CD4-positive, alpha-beta T cell treated with Interleukin-2 at 100 ng/mL for 4 hours (primary cell): Measurements from ENCODE around the gene NAP1L5.

Experiments
- DNase-seq: peaks from one replicate; pipeline ENCODE4 v3.0.0-alpha.2; 2020; ENCODE audit warnings: low spot score

Gene NAP1L5

GRCh38 chr4:88697588-88698329 is at the start of gene NAP1L5:
NAP1L5 (minus strand) TSS chr4:88697829; CDS start chr4:88697754, 75 bp downstream.
- DNase-seq, result peak; percentile 61

DNA sequence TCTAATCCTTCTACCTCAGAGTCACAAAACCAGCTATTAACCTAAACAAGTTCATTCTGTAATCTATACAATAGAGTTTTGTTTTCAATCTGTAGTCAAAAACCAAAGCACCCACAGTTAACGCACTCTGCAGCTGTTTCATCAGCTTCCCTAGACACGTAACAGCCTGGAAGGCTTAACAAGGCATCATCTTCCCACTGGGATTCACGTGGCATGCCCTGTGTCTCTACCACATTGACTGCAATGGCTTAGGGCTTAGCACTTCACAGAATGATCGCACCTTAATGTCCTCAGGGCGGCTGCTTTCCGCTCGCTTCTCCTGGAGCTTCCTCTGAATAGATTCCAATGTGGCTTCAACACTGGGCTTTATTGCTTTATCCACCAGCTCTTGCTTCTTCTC is 49.7 kb upstream of the NAP1L5 start:
- no peak for DNase-seq

DNA sequence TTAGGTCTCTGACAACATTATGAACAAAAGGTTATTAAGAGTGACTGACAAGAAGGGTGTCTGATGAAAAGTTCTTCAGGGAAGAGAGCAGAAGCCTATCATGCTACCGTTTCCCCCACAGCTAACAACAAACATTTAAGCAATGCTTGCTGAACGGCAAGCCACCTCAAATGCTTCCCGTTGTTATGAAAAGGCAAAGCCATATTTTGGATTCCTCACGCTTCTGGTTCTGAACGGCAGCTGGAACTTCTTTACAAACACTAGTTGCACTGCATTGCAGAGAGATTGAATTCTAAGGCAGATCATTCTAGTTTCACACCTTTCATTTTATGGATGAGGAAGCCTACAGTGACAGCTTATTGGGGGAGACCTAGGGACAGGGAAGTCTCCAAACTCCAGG is 48.6 kb upstream of the NAP1L5 start:
- no peak for DNase-seq

DNA sequence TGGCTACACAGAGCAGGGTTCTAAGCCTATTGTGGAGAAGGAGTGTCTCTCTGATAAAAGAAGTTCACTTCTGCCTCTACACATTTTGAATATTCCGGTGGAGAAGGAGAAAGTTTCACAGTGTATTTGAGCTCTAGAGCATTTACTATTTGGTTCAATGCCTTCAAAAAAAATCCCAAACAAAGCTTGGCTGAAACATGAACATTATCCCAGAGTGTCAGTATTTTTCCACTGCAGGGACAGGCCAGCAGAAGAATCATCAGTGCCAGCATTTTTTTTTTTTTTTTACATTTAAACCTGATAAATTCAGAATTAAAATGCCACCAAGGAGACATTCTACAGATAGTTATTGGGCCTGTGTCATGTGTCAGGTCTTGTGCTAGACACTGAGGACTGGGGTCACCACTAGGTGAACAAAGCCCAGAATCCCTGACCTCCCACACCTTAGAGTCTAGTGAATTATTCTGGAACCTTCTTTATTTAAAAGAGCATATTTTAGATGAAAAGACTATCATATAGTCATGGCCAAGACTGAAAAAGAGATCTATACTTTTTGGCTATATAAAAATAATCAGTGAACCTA is 48.0 kb upstream of the NAP1L5 start:
- DNase-seq, result no peak

GRCh38 chr4:88745175-88745574 is 47.5 kb upstream of the NAP1L5 start:
- DNase-seq, result no peak

DNA sequence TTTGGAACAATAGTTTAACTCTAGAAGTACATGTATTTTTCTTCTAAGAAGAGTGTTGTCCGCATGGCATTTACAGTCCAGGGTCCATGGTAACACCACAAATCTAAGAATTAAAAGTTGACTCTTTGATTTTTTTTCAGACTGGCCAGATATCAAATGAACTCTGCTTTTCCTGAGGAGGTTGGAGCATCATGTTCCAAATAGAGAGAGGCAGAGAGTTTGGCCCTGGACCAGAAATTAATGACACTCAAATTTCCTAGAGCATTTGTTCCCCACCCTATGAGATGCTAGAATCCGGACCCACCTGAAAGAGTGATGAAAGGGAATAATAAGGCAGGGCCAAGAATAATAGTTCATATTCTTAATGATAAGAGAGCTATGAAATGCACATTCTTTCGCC is 47.0 kb upstream of the NAP1L5 start:
- no peak for DNase-seq

DNA sequence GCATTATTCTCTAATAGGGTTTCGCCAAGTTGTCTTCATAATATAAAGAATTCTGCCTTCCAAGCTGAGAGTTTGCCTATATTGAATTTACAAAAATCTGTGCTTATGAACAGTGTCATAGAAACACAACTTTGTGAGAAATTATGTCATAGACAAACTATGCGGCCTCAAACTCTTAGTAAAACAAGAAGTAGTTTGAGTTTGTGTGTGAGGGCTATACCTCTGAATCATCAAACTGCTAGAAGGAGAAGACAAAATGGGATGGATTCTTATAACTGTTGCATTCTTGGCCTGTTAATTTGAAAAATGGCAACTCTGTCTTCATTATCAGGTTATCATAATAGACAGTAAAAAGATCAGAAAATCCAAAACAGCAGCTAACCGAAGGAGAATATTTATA is 46.1 kb upstream of the NAP1L5 start:
- DNase-seq, result no peak

- DNase-seq, result no peak
Observed at GRCh38 chr4:88742561-88742960, 44.9 kb upstream of the NAP1L5 start.

DNA sequence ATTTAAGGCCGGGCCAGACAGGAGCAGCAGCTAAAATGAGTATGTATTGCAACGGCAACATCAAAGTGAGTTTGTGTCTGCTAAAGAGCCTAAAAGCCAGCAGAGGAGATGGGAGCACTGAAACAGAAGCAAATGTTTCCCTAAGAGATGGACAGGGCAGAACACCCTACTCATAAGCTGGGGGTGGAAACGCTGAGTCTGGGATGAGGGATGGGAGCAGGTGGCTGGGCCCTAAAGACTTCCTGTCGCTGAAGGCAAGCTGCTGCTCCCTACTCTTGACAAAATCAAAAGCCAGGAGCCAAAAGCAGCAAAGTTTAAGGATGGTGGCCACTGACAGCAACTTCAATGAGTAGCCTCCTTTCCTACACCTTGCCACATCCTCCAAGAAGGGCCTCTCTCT is 40.6 kb upstream of the NAP1L5 start:
- no peak for DNase-seq

- peak; percentile 8 for DNase-seq
Observed at GRCh38 chr4:88737307-88737941, 39.8 kb upstream of the NAP1L5 start.

DNA sequence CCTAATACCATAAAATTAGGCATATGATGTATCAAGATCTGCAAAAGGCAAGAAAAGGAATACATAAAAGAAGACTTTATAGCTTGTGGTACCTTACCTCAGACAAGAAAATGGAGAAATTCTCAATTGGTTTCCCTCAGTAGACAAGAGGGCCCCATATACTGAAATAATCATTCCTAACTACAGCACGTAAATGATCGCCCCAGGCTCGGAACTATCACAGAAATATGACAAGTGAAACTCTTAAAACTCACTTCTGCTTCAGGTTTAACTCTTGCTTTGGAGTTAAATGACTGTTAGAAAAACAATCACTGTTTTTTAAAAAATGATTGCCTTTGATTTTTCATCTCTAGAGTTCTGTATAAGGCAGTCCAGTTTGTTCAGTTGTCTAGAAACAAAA is 38.6 kb upstream of the NAP1L5 start:
- no peak for DNase-seq

DNA sequence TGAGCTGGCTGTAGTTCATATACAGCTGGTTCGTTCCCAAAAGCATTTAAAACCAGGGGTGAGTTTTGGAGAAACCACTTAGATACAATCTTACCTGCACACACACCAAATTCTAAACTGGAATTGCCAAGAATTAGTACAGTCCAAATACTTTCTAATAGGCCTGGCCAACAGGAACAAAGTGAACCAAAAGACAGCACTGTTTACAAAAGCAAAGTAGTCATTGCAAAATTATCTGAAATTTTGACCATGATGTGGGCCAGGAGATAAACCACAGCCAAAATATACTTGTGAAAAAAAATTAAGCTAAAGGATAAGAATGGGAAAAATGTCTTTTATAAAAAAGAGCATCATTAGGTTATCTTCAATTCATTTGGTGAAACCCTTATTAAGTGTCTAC is 37.9 kb upstream of the NAP1L5 start:
- DNase-seq, result no peak

- DNase-seq, result no peak
Observed at GRCh38 chr4:88734403-88734949, 36.8 kb upstream of the NAP1L5 start.

- DNase-seq, result no peak
Observed at GRCh38 chr4:88732714-88733368, 35.2 kb upstream of the NAP1L5 start.

- DNase-seq, result no peak
Observed at GRCh38 chr4:88731381-88731780, 33.8 kb upstream of the NAP1L5 start.

- no peak for DNase-seq
Observed at GRCh38 chr4:88730811-88731210, 33.2 kb upstream of the NAP1L5 start.

DNA sequence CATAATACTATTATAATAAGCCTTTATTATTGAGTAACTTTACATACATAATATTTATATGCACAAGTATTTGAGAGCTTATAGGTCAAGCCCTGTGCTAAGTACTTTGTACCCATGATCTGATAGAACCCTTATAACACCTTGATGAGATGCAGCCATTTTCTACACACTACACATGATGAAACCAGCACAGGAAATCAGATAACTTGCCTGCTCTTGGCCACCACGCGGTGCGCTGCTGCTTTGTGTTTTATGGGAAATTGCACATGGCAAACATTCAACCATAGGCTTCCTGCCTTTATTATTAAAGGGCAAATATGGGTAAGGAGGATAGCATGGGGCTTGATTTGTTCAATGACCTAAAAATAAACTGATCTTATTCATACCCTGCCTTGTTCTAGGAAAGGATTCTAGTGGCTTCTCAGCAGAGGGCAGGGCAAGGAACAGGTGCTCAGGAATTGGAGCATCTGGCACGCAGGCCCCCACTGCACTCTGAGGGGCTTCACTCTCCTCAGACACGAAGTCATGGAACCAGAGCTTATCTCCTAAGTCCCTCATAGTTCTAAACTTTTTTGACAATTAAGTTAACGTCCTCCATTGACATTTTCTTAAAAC is 31.6 kb upstream of the NAP1L5 start:
- DNase-seq, result no peak

GRCh38 chr4:88728146-88728545 is 30.5 kb upstream of the NAP1L5 start:
- no peak for DNase-seq

- DNase-seq, result no peak
Observed at GRCh38 chr4:88725986-88726385, 28.4 kb upstream of the NAP1L5 start.

DNA sequence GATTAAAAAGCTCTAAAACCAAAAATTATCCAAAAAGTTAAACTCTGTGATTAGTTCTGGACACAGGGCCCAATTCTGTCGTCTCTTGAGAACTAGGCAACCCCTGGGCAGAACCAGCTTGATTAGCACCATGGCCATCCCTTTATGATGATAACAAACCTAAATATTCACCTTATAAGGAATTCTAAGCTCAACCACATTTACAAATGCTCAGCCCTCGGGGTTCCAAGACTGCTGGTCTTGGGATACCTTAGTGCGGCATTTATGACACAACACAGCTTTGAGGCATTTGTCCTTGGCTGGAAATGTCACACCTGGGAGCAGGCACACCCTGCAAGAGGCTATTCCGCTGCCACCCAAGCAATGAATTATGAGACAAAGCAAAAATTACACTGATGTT is 27.5 kb upstream of the NAP1L5 start:
- no peak for DNase-seq

DNA sequence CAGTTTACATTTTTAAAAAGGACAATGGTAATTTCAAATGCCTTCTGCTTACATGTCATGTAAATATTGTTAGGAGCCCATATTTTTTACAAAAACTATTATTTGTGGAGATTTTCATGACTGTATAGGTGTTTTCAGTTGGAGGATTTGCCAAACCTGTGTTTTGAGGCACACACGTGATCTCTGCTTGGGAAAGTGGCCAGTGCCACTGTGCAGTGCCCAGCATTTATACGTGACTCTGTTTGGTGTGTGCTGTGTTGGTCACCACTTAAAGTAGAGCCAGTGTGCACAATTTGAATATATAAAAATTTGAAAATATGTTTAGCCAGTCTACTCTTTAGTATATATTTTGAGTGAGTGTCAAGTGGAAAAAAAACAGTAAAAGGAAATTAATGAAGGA is 26.8 kb upstream of the NAP1L5 start:
- no peak for DNase-seq

DNA sequence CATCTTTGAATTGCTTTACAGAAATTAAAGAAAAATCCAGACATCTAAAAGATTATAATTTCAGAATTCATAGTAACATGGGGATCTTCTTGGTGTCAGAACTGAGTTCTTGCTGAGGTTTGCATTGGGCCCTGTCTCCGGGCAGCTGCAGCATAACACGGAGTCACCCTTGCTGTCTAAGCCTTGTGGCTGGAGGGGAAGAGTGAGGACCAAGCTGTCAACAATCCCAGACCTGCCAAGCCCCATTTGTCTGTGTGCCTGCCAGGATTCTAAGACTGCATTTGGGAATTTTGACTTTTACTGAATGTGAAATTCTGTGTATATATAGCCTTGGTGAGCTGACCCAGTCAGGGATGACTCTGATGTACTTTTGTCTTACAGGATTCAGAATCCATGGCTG is 25.2 kb upstream of the NAP1L5 start:
- no peak for DNase-seq
